Rectal smooth muscle tissue (tissue), 1 donor: ENCODE results near the gene PCDHB7.
"Not testable (repeated sequence)": the region's sequence is repeated elsewhere in the genome, so short reads cannot be mapped to it uniquely, and the experiment has no call there.

ENCODE experiments used
- H3K27ac ChIP-seq: one replicate; pipeline ENCODE4 v1.7.0; 2013; ENCODE audit warnings: low read depth, low read length, inconsistent platforms
- H3K27me3 ChIP-seq: one replicate; pipeline ENCODE4 v1.7.0; 2013; ENCODE audit warnings: low read length; ENCODE audit not compliant: control insufficient read depth, insufficient read depth
- H3K36me3 ChIP-seq: one replicate; pipeline ENCODE4 v1.7.0; 2013; ENCODE audit warnings: low read length; ENCODE audit not compliant: control insufficient read depth, insufficient read depth
- H3K4me1 ChIP-seq: one replicate; pipeline ENCODE4 v1.7.0; 2013; ENCODE audit warnings: low read length; ENCODE audit not compliant: control insufficient read depth, insufficient read depth
- H3K4me3 ChIP-seq: one replicate; pipeline ENCODE4 v1.7.0; 2013; ENCODE audit warnings: low read length
- H3K9ac ChIP-seq: one replicate; pipeline ENCODE4 v1.7.0; 2013; ENCODE audit warnings: low read length

The PCDHB7 gene

GRCh38 chr5:141213656-141214339, 41.4 kb downstream of the PCDHB7 start, which contains the start of gene PCDHB13:
Gene PCDHB13 (plus strand): TSS chr5:141213919. CDS start chr5:141214124, 205 bp downstream.
- not testable (repeated sequence) for H3K9ac ChIP-seq, H3K4me3 ChIP-seq, H3K27ac ChIP-seq, H3K4me1 ChIP-seq, H3K27me3 ChIP-seq, H3K36me3 ChIP-seq

GRCh38 chr5:141214583-141214982, 42.1 kb downstream of the PCDHB7 start:
- not testable (repeated sequence) for H3K4me3 ChIP-seq, H3K27ac ChIP-seq, H3K36me3 ChIP-seq, H3K9ac ChIP-seq, H3K27me3 ChIP-seq, H3K4me1 ChIP-seq

- not testable (repeated sequence) for H3K27ac ChIP-seq, H3K4me3 ChIP-seq, H3K27me3 ChIP-seq, H3K4me1 ChIP-seq, H3K36me3 ChIP-seq, H3K9ac ChIP-seq
Observed at GRCh38 chr5:141215504-141215903, 43.1 kb downstream of the PCDHB7 start.

DNA sequence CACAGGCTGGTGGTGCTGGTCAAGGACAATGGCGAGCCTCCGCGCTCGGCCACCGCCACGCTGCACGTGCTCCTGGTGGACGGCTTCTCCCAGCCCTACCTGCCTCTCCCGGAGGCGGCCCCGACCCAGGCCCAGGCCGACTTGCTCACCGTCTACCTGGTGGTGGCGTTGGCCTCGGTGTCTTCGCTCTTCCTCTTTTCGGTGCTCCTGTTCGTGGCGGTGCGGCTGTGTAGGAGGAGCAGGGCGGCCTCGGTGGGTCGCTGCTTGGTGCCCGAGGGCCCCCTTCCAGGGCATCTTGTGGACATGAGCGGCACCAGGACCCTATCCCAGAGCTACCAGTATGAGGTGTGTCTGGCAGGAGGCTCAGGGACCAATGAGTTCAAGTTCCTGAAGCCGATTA, 43.6 kb downstream of the PCDHB7 start:
- H3K9ac ChIP-seq, H3K27me3 ChIP-seq, H3K27ac ChIP-seq, H3K36me3 ChIP-seq, H3K4me1 ChIP-seq, H3K4me3 ChIP-seq: not testable (repeated sequence)

DNA sequence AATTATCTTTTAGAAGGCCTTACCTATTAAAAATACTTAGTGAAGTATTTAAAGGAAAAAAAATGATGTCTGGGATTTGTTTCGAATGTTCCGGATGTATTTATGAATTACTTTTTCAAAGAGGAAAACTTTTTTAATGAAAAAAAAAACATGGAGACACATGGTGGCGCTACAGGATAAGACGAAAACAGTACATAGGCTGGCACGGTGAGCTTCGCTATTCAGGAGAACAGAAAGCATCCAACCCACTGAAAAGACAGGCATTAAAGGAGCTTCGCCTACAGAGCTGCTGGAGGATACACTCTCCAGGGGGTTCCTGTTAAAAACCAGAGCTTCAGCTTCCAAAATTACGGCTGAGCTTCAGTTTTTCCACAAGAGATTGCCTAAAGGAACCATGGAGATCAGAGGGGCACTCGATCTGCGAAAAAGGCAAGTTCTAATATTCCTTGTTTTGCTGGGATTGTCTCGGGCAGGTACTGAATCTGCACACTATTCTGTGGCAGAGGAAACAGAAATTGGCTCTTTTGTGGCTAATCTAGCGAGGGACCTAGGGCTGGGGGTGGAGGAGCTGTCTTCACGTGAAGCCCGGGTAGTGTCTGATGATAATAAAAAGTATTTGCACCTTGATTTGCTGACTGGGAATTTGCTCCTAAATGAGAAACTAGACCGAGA, 50.8 kb downstream of the PCDHB7 start, which contains the start of gene PCDHB14:
PCDHB14 (plus strand) TSS at position 232 of the 672 bp plus-strand sequence; CDS start at position 395, 163 bp downstream.
- Histone ChIP-seq H3K36me3 (no peaks in the 10 kb centered on the region), H3K9ac (no peak within 1 kb of the TSS), H3K27me3 (no peaks in the 10 kb centered on the region), H3K27ac (no peak within 1 kb of the TSS), H3K4me1 (no peaks in the 10 kb centered on the region), H3K4me3 (peak within 1 kb of the TSS; percentile 42)

DNA sequence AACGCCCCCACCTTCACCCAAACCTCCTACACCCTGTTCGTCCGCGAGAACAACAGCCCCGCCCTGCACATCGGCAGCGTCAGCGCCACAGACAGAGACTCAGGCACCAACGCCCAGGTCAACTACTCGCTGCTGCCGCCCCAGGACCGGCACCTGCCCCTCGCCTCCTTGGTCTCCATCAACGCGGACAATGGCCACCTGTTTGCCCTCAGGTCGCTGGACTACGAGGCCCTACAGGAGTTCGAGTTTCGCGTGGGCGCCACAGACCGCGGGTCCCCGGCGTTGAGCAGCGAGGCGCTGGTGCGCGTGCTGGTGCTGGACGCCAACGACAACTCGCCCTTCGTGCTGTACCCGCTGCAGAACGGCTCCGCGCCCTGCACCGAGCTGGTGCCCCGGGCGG, 52.4 kb downstream of the PCDHB7 start:
- H3K9ac ChIP-seq, H3K27me3 ChIP-seq, H3K4me3 ChIP-seq, H3K27ac ChIP-seq, H3K36me3 ChIP-seq, H3K4me1 ChIP-seq: not testable (repeated sequence)

DNA sequence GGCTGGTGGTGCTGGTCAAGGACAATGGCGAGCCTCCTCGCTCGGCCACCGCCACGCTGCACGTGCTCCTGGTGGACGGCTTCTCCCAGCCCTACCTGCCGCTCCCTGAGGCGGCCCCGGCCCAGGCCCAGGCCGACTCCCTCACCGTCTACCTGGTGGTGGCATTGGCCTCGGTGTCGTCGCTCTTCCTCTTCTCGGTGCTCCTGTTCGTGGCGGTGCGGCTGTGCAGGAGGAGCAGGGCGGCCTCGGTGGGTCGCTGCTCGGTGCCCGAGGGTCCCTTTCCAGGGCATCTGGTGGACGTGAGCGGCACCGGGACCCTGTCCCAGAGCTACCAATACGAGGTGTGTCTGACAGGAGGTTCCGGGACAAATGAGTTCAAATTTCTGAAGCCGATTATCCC, 53.0 kb downstream of the PCDHB7 start:
- H3K36me3 ChIP-seq, H3K4me1 ChIP-seq, H3K4me3 ChIP-seq, H3K9ac ChIP-seq, H3K27ac ChIP-seq, H3K27me3 ChIP-seq: not testable (repeated sequence)
